ENCODE results near the gene KCNN4.

The KCNN4 gene

GRCh38 chr19:43799502-43800142, 18.8 kb upstream of the KCNN4 start:
- FAIRE-seq, result no peak
- no peak for DNase-seq (ENCODE audit: extremely low spot score, insufficient read length, low read depth)

GRCh38 chr19:43798546-43799409, 18.0 kb upstream of the KCNN4 start:
- no peak for FAIRE-seq

DNA sequence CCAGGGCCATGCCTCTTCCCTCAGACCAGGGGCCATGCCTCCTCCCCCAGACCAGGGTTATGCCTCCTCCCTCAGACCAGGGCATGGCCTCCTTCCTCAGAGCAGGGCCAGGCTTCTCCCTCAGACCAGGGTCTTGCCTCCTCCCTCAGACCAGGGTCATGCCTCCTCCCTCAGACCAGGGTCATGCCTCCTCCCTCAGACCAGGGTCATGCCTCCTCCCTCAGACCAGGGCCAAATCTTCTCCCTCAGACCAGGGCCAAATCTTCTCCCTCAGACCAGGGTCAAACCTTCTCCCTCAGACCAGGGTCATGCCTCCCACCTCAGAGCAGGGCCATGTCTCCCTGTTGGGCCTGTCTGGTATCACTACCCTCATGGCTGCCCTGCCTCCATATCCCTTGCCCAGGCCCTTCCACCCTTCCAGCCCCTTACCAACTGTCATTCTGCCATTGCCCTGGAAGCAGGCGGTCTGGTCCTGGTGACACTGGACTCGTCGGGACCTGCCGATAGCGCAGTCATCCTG, 17.3 kb upstream of the KCNN4 start:
- no peak for FAIRE-seq
- no peak for DNase-seq (ENCODE audit: extremely low spot score, insufficient read length, low read depth)

More at GRCh38 chr19:43798546-43799409, 18.0 kb upstream of the KCNN4 start:
- no peak for DNase-seq (ENCODE audit: extremely low spot score, insufficient read length, low read depth)

DNA sequence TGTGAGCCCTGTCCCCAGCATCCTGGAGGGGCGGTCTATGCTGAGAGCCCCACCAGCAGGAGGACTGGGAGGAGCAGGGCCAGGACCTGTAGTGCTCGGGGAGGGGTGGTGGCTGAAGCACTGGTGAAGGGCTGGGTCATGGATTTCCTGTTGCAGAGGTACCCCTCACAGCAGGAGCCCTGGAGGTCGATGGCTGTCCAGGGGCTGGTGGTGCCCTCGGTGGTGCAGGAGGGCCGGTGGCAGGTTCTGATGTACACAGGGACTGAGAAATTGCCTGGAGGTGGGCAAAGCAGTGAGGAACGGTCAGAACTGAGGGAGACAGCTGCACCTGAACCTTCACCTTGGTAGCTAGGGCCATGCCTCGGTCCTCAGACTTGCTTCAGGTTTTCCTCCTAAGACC, 16.8 kb upstream of the KCNN4 start:
- DNase-seq (ENCODE audit: extremely low spot score, insufficient read length, low read depth) (no peak), FAIRE-seq (no peak)

DNA sequence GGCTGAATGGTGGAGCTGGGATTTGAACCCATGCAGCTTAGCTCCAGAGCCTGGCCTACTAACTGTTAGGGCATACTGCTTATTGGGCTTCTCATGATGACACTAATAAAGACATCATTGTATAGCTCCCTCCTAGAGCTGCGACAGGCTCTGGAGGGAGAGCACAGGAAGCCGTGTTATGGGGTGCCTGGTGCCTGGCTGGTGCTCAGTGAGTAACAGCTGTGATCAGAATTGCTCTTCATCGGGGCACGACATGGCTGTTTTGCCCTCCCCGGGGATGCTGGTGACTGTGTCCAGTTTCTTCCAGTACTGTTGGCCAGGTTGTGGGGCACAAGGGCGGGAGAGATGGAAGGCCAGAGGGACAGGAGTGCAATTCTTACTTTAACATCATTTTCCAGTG, 16.3 kb upstream of the KCNN4 start:
- FAIRE-seq (no peak), DNase-seq (ENCODE audit: extremely low spot score, insufficient read length, low read depth) (no peak)

DNA sequence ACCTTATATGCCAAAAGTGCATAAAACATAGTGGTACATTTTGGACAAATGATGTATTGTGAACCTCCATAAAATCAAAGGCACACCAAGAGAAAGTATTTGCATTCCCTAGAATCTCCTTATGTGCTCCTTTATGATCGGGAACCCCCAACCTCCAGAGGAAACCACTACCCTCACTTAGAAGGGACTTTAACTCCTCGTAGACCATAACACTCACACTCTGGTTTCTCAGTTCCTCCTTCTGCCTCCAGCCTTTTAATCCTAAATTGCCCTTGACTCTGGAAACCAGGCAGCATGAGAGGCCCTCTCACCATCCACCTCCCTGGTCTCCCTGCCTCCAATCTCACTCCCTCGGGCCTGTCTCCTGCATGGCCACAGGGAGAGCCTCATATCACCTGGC, 9.8 kb upstream of the KCNN4 start:
- FAIRE-seq (peak; percentile 64), DNase-seq (ENCODE audit: extremely low spot score, insufficient read length, low read depth) (no peak)

DNA sequence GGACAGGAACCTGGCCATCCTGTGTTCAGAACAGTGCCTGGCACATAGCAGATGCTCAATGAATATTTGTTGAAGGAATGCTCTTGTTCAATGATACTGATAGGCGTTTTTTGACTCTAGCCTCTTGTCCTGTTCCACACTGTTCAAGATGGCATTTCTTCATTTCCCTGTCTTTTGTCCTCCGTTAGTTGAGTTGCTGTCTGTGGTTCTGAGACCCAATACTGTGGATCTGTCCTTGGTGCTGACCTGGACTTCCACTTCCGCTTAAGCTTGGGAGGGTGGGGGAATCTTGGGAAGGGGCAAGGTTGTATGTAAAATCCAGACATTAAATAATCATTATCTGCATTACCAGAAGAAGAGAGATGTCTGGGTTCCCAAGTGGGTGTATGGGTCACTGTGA, 8.3 kb upstream of the KCNN4 start:
- FAIRE-seq (peak; percentile 54), DNase-seq (ENCODE audit: extremely low spot score, insufficient read length, low read depth) (no peak)

DNA sequence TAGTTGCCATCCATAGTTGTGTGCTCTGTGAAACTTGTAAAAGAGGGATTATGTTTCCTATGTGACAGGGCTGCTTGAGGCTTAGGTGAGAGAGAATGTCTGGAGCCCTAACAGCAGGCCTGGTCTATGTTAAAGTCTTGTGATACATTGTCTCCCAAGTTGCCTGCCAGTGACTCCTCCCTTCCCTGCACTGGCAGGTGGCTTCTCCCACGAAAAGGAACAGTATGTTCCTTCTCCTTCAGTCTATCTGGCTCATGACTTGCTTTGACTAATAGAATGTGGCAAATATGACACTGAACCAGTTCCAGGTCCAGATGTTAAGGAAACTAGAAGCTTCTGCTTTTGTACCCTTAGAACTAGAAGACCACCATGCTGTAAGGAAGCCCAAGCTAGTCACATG, 5.9 kb upstream of the KCNN4 start:
- no peak for FAIRE-seq

GRCh38 chr19:43784981-43785808, 4.4 kb upstream of the KCNN4 start:
- DNase-seq (ENCODE audit: extremely low spot score, insufficient read length, low read depth) (no peak), FAIRE-seq (peak; percentile 66)

More for the DNA sequence above, 5.9 kb upstream of the KCNN4 start:
- DNase-seq (ENCODE audit: extremely low spot score, insufficient read length, low read depth), result no peak

- FAIRE-seq (peak; percentile 76), DNase-seq (ENCODE audit: extremely low spot score, insufficient read length, low read depth) (no peak)
Observed at GRCh38 chr19:43784241-43784980, 3.6 kb upstream of the KCNN4 start.

GRCh38 chr19:43783636-43784035, 2.9 kb upstream of the KCNN4 start:
- no peak for DNase-seq (ENCODE audit: extremely low spot score, insufficient read length, low read depth)
- no peak for FAIRE-seq

DNA sequence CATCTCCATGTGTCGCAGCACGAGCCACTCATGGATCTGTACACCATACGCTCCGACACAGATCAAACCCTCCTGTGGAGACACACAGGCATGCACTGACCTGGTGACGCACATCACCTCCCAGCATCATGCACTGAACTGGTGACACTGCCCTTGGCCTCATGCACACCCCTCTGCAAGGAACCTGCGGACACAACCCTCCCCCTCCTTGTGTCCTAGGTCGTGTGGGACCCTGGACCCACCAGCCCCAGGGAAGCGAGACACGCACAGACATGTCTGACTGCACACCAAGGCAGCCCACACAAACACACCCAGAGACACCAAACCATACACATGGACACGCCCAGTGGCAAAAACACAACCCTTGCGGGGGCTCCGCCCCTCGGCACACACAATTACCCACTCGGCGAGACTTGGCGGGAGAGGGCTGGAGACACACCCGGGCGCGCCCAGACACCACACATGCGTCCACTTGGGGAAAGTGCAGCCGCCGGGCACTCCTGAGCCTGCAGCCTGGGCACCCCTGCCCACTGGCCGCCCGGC, 2.0 kb upstream of the KCNN4 start:
- no peak for FAIRE-seq
- DNase-seq (ENCODE audit: extremely low spot score, insufficient read length, low read depth), result no peak

GRCh38 chr19:43782311-43782660, 1.5 kb upstream of the KCNN4 start:
- DNase-seq (ENCODE audit: extremely low spot score, insufficient read length, low read depth) (no peak), FAIRE-seq (no peak)

DNA sequence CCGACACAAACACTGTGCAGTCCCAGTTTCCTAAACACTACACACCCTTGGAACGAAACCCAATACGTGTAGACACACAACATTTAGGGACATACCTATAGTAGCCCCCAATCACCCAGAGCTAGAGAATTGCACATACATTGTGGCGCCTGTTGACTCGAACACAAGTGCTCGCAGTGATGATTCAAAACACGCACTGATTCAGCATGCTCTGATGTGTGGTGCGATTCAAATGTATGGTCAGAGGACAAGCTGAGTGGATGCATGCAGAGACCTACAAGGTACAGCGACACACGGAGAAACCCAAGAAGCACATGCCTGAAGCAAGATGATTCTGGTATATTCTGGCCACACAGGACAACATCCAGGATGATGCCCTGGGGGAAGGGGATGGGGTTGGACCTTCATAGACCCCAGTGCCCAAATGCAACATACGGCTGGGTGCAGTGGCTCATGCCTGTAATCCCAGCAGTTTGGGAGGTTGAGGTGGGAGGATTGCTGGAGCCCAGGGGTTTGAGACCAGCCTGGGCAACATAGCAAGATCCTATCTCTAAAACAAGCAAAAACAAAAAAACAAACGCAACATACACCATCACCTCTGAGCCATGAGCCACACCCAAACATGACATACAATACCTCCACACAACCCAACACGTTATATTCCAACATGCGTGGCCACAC, 997 bp upstream of the KCNN4 start:
- DNase-seq (ENCODE audit: extremely low spot score, insufficient read length, low read depth) (no peak), FAIRE-seq (no peak)

DNA sequence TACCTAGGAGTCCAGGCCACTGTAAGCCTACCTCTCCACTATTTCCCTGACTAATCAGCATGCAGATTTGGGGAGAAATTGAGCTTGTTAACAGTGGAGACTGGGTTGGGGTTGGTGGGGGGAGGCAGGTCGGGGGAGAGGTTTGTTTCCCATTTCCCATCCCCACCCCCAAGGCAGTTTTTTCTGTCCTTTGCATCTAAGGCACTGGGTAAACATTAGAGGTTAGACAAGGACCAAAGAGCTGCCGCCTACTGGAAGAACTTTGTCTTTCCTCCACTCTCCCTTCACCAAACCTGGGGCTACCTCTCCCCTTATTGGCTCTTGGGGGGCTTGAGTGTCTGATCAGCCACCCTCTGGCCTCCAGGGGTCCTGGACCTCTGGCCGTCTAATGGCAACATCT, 953 bp downstream of the KCNN4 start:
- peak; percentile 50 for FAIRE-seq
- no peak for DNase-seq (ENCODE audit: extremely low spot score, insufficient read length, low read depth)

DNA sequence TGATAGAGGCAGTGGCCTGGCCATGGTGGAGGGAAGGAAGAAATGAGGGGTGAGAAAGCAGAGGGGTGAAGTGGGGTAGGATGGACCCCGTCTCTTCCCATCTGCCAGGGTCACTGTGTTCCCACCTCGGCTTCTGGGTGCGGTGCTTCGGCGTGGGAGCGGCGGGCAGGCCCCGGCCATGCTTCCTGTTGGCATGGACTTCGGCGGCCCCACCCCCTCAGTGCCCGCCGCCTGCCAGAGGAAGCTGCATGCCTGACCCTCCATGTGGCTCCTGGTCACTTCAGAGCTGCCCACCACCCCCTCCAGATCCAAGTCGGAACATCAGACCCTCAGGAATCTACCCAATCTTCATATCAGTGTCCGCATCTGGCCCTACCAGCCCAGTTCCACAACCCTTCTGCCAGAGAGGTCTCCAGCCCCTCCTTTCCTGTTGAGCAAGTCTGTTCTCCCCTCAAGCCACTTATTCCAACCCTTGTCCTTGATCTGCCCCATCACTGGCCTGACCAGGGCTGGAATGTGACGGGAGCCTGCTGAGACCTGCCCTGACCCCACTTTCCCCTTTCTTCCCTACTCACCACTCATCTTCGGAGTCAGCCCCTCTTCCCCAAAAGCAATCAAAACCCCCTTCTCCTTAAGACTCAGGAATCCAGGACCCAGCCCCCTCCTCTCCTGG, 1.5 kb downstream of the KCNN4 start:
- no peak for FAIRE-seq
- DNase-seq (ENCODE audit: extremely low spot score, insufficient read length, low read depth), result no peak

GRCh38 chr19:43778651-43779050, 2.1 kb downstream of the KCNN4 start:
- DNase-seq (ENCODE audit: extremely low spot score, insufficient read length, low read depth) (no peak), FAIRE-seq (no peak)

- DNase-seq (ENCODE audit: extremely low spot score, insufficient read length, low read depth), result no peak
- peak; percentile 29 for FAIRE-seq
Observed at GRCh38 chr19:43777163-43777695, 3.5 kb downstream of the KCNN4 start.

All from GM18507 (cell line).